H1 (cell line): ENCODE measurements around the gene ATP7B. TPM values are rescaled to one million over a fixed set of nuclear protein-coding genes. Genes with fewer than 3 reads are reported as not detected.

Source experiments
- CTCF ChIA-PET: fragments of 300-600 bp; sonication (Branson Sonifier 250); formaldehyde crosslinking; loops from one replicate; lab custom pipeline; 2021; ENCODE audit not compliant: partially characterized antibody; lab: Charles Lee
- POLR2A ChIA-PET: fragments of 300-600 bp; sonication (Branson Sonifier 250); formaldehyde crosslinking; loops from one replicate; lab custom pipeline; 2021; ENCODE audit warnings: inconsistent platforms; ENCODE audit not compliant: partially characterized antibody; lab: Charles Lee
- DNase-seq, 2 experiments: peaks; one replicate each; pipeline versions ENCODE4 v3.0.0 to v3.0.0-alpha.2; 2010 to 2022; ENCODE audit warnings: low spot score in 2 of 2, low read depth in 1 of 2, mixed read lengths in 1 of 2
- FAIRE-seq: peaks from 2 replicates; lab custom pipeline; 2011; peaks lifted over from hg19 to GRCh38; lab: Jason Lieb, UNC
- H2AFZ ChIP-seq: 2 replicates; pipeline ENCODE4 v1.8.1; 2012; ENCODE audit warnings: low read length, inconsistent platforms
- H2AK5ac ChIP-seq: 2 replicates; pipeline ENCODE4 v1.6.1; 2013; ENCODE audit warnings: low read depth, low read length
- H2BK120ac ChIP-seq: replicated peaks from 2 replicates; pipeline ENCODE3; 2013; ENCODE audit warnings: low read depth, low read length, inconsistent platforms
- H2BK12ac ChIP-seq: 2 replicates; pipeline ENCODE4 v1.6.1; 2013; ENCODE audit warnings: low read depth, low read length
- H2BK15ac ChIP-seq: 2 replicates; pipeline ENCODE4 v1.6.1; 2013; ENCODE audit warnings: low read length
- H2BK20ac ChIP-seq: 2 replicates; pipeline ENCODE4 v1.6.1; 2013; ENCODE audit warnings: low read length
- H2BK5ac ChIP-seq: 2 replicates; pipeline ENCODE4 v1.6.1; 2013; ENCODE audit warnings: low read depth, low read length
- H3K14ac ChIP-seq: 2 replicates; pipeline ENCODE4 v1.6.1; 2013; ENCODE audit warnings: inconsistent platforms; ENCODE audit not compliant: insufficient read length
- H3K18ac ChIP-seq: 2 replicates; pipeline ENCODE4 v1.6.1; 2013; ENCODE audit warnings: low read length; ENCODE audit errors: extremely low read depth
- H3K23ac ChIP-seq: 2 replicates; pipeline ENCODE4 v1.6.1; 2013; ENCODE audit warnings: inconsistent platforms; ENCODE audit not compliant: insufficient read length
- H3K23me2 ChIP-seq: 2 replicates; pipeline ENCODE4 v1.6.1; 2013; ENCODE audit warnings: low read depth, low read length
- H3K27ac ChIP-seq: 2 replicates; pipeline ENCODE4 v1.6.1; 2011; ENCODE audit warnings: low read depth, low read length, inconsistent platforms
- H3K27me3 ChIP-seq, 4 experiments: replicated peaks in 1 of 4; 1 replicate in 1 of 4; 2 replicates in 3 of 4; pipeline versions ENCODE4 v1.6.1 to v1.8.1; 2011 to 2013; ENCODE audit warnings: low read length in 3 of 4, mild to moderate bottlenecking in 3 of 4, inconsistent platforms in 2 of 4, mixed read lengths in 2 of 4, moderate library complexity in 1 of 4; ENCODE audit not compliant: control insufficient read depth in 3 of 4, insufficient read depth in 3 of 4; ENCODE audit errors: extremely low read depth in 1 of 4
- H3K36me3 ChIP-seq, 4 experiments: 2 replicates each; pipeline versions ENCODE4 v1.6.1 to v1.8.1; 2011 to 2013; ENCODE audit warnings: mild to moderate bottlenecking in 4 of 4, low read length in 3 of 4, moderate library complexity in 2 of 4, control low read depth in 1 of 4, inconsistent platforms in 1 of 4; ENCODE audit not compliant: insufficient read depth in 4 of 4, control insufficient read depth in 2 of 4
- H3K4ac ChIP-seq: replicated peaks from 2 replicates; pipeline ENCODE3; 2013; ENCODE audit warnings: low read length, low read depth, mixed read lengths, inconsistent platforms; ENCODE audit not compliant: insufficient read length
- H3K4me1 ChIP-seq, 4 experiments: replicated peaks in 1 of 4; 1 replicate in 1 of 4; 2 replicates in 3 of 4; pipeline versions ENCODE4 v1.6.1 to v1.8.1; 2011 to 2013; ENCODE audit warnings: low read length in 3 of 4, inconsistent platforms in 2 of 4, mixed read lengths in 1 of 4; ENCODE audit not compliant: insufficient read depth in 4 of 4, control insufficient read depth in 3 of 4
- H3K4me2 ChIP-seq, 2 experiments: 2 replicates each; pipeline versions ENCODE4 v1.6.1 to v1.8.1; 2011 to 2013; ENCODE audit warnings: low read depth in 2 of 2, low read length in 2 of 2, control low read depth in 1 of 2, inconsistent platforms in 1 of 2, mild to moderate bottlenecking in 1 of 2; ENCODE audit not compliant: insufficient read depth in 1 of 2
- H3K4me3 ChIP-seq, 4 experiments: fragments of 200-600, 300-600 bp in 1 of 4; sonication (generic), shearing (Covaris generic), sonication (Bioruptor Twin) in 1 of 4; 2 replicates each; pipeline versions ENCODE4 v1.5.1 to v1.8.1; 2011 to 2016; ENCODE audit warnings: low read length in 4 of 4, low read depth in 3 of 4, control low read depth in 2 of 4, inconsistent platforms in 2 of 4, mild to moderate bottlenecking in 2 of 4, mixed read lengths in 1 of 4, moderate library complexity in 1 of 4; ENCODE audit not compliant: insufficient read depth in 2 of 4; ENCODE audit errors: extremely low read depth in 1 of 4
- H3K56ac ChIP-seq: replicated peaks from 2 replicates; pipeline ENCODE3; 2013; ENCODE audit warnings: low read depth, mild to moderate bottlenecking, mixed read lengths, low read length, inconsistent platforms; ENCODE audit not compliant: insufficient read length
- H3K79me1 ChIP-seq: 2 replicates; pipeline ENCODE4 v1.6.1; 2013; ENCODE audit warnings: low read depth, low read length, control low read depth
- H3K79me2 ChIP-seq, 2 experiments: 2 replicates each; pipeline versions ENCODE4 v1.6.1 to v1.8.1; 2012 to 2013; ENCODE audit warnings: low read length in 2 of 2, mild to moderate bottlenecking in 2 of 2, inconsistent platforms in 1 of 2; ENCODE audit not compliant: insufficient read depth in 2 of 2, control insufficient read depth in 1 of 2
- H3K9ac ChIP-seq, 4 experiments: replicated peaks in 1 of 4; 1 replicate in 1 of 4; 2 replicates in 3 of 4; pipeline versions ENCODE4 v1.6.1 to v1.8.1; 2011 to 2013; ENCODE audit warnings: low read depth in 3 of 4, low read length in 3 of 4, control low read depth in 2 of 4, mild to moderate bottlenecking in 2 of 4, moderate library complexity in 2 of 4, inconsistent platforms in 1 of 4; ENCODE audit errors: extremely low read depth in 1 of 4
- H3K9me3 ChIP-seq, 2 experiments: 2 replicates each; pipeline versions ENCODE4 v1.6.1 to v1.8.1; 2012 to 2013; ENCODE audit warnings: mild to moderate bottlenecking in 2 of 2, moderate library complexity in 2 of 2, control low read depth in 1 of 2, inconsistent platforms in 1 of 2, low read depth in 1 of 2, low read length in 1 of 2, mixed read lengths in 1 of 2; ENCODE audit not compliant: insufficient read depth in 2 of 2
- H4K20me1 ChIP-seq, 2 experiments: replicated peaks in 1 of 2; 2 replicates each; pipeline versions ENCODE3 to v1.8.1; 2011 to 2013; ENCODE audit warnings: inconsistent platforms in 2 of 2, low read length in 2 of 2, mild to moderate bottlenecking in 1 of 2; ENCODE audit not compliant: insufficient read depth in 2 of 2, control insufficient read depth in 1 of 2
- H4K5ac ChIP-seq: 2 replicates; pipeline ENCODE4 v1.6.1; 2013; ENCODE audit warnings: low read length, low read depth, mixed read lengths, inconsistent platforms; ENCODE audit not compliant: insufficient read length
- H4K8ac ChIP-seq: 2 replicates; pipeline ENCODE4 v1.8.0; 2013; ENCODE audit warnings: mild to moderate bottlenecking, moderate library complexity, low read length, inconsistent platforms; ENCODE audit not compliant: insufficient read depth; ENCODE audit errors: extremely low read depth
- H4K91ac ChIP-seq: replicated peaks from 2 replicates; pipeline ENCODE3; 2013; ENCODE audit warnings: low read length, mixed read lengths, inconsistent platforms; ENCODE audit not compliant: insufficient read length
- SIRT6 ChIP-seq: IDR thresholded peaks from one replicate; pipeline ENCODE4 v1.7.1; 2012; ENCODE audit warnings: low read length, inconsistent platforms
- WGBS, 2 experiments: shearing (Covaris generic) in 1 of 2; methylation state at CpG; one replicate each; pipeline versions ENCODE4 v1.1.6 to v1.1.7; 2013 to 2015; ENCODE audit warnings: low lambda C conversion rate in 2 of 2, mixed read lengths in 2 of 2, inconsistent platforms in 1 of 2, low coverage in 1 of 2, missing lambda C conversion rate in 1 of 2; ENCODE audit not compliant: insufficient replicate concordance in 2 of 2, insufficient coverage in 1 of 2, insufficient read length in 1 of 2; ENCODE audit errors: extremely low coverage in 1 of 2, missing lambda C conversion rate in 1 of 2; 5-methylcytosine and 5-hydroxymethylcytosine counted together
- polyA plus RNA-seq, 7 experiments: library from polyadenylated mRNA; depleted of rRNA in 3 of 7; stranded (reverse) in 5 of 7; unstranded in 2 of 7; fragments of >200 nt in 5 of 7; fragments of 200-250 nt in 2 of 7; gene quantifications; 1 replicate in 5 of 7; 2 replicates in 1 of 7; 4 replicates in 1 of 7; pipeline versions ENCODE4 v1.2.1 to v1.2.3, GENCODE V29; 2011 to 2013; ENCODE audit warnings: missing spikeins in 2 of 7, mixed read lengths in 2 of 7
- total RNA-seq: library from RNA; stranded (reverse); fragmentation: NEBNext Ultra II Directional; extraction: Animal tissue kit (Norgen Biotek cat#: 25700); gene quantifications from 2 replicates; pipeline ENCODE4 v1.2.1, GENCODE V29; 2021

ATP7B gene
- total and polyA plus RNA-seq, 2 of the 8 experiments (the other 6 are each of a cell fraction or from before 2014, with no cell fraction given): 4.1 to 9.2 TPM

GRCh38 chr13:51933466-51934058 is 77.7 kb downstream of the ATP7B start:
- TF ChIP-seq SIRT6: no peak
- TF ChIP-seq, all 59 proteins: peak for 0
- Histone ChIP-seq H4K91ac (no peak overlapping the region), H3K27ac (no peak overlapping the region), H4K5ac (no peak overlapping the region), H3K4ac (no peak overlapping the region), H2BK5ac (no peak overlapping the region), H3K9me3 (no peaks in the 10 kb centered on the region), H2BK20ac (no peak overlapping the region), H3K23ac (no peak overlapping the region), H3K14ac (no peak overlapping the region), H2BK120ac (no peak overlapping the region), H3K4me2 (no peak overlapping the region), H3K4me1 (no peaks in the 10 kb centered on the region), H2BK12ac (no peak overlapping the region), H3K27me3 (no peaks in the 10 kb centered on the region), H3K23me2 (no peaks in the 10 kb centered on the region), H3K36me3 (0 out of 8 replicates have a peak, but pooled peaks cover 0 to 2% (median 0%) of the 10 kb centered on the region in 4 experiments), H3K79me1 (no peaks in the 10 kb centered on the region), H2AK5ac (no peak overlapping the region), H3K4me3 (no peak overlapping the region), H3K56ac (no peak overlapping the region), H2AFZ (no peak overlapping the region), H3K79me2 (no peaks in the 10 kb centered on the region), H3K18ac (no peak overlapping the region), H4K20me1 (peaks cover 0 to 1% of the 10 kb centered on the region in 2 experiments), H4K8ac (no peak overlapping the region), H3K9ac (no peak overlapping the region), H2BK15ac (no peak overlapping the region)
- POLR2A ChIA-PET: no interaction called here
- CTCF ChIA-PET: interaction anchor here (1.2 to 8.1 kb wide), 5 partner anchors 8 to 195 kb away, joined by 4 to 65 read pairs (median 5); partner anchors contain the start of gene NEK5
- DNase-seq: no peak
- FAIRE-seq: no peak
- WGBS, 2 experiments: 87% methylated on average over 14 of the region's 14 CpGs; no CpG with 5 or more reads in 1 of the 2 experiments
